Measurements from ENCODE around the gene IKZF5.

The IKZF5 gene

GRCh38 chr10:122983898-122984297, 24.7 kb downstream of the IKZF5 start:
- no peak for DNase-seq

DNA sequence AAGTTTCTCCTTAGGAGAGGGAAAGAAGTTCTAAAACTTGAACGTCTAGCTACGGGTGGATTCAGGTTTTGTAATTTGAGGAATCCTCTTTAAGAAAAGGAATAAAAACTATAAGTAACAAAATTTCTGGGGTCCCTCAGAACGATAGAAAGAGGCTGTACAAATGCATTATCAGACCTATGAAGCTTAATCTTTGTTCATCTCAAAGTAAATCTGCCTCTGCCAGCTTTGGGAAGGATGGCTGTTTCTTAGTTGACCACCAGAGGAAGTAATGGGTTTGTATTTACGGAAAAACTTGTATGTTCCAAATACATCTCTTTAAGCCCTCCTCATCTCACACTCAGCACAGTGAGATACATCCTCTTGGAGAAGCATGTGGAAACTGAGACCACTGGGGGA, 27.5 kb downstream of the IKZF5 start:
- DNase-seq: no peak

GRCh38 chr10:122980209-122981065, 28.2 kb downstream of the IKZF5 start, which contains the start of gene PSTK:
Gene PSTK (plus strand): TSS chr10:122980401. CDS start chr10:122980480, 79 bp downstream.
- DNase-seq: peak; percentile 100

GRCh38 chr10:122974543-122975064, 34.0 kb downstream of the IKZF5 start:
- DNase-seq: no peak

GRCh38 chr10:122974023-122974422, 34.6 kb downstream of the IKZF5 start:
- no peak for DNase-seq

GRCh38 chr10:122968698-122969097, 39.9 kb downstream of the IKZF5 start:
- no peak for DNase-seq

- no peak for DNase-seq
These were observed 41.7 kb downstream of the IKZF5 start for GRCh38 chr10:122966879-122967278.

DNA sequence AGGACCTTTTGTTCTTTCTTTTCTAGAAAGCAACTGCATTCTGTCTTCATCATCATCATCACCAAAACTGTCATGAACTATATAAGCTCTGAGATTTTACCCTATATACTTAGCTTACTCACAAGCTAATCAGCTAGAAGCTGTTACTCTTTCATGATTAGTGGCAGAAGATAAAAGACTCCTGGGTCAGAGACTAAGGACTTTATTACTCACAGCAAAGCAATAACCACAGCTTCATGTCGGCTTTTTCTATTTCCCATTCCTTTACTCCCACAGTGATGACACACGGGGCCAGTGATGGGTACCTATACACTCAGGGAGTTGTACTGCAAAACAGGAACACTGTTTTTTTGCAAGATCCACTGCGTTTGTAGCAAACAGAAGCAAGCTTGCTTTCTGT, 46.2 kb downstream of the IKZF5 start:
- DNase-seq: no peak

GRCh38 chr10:122957474-122957873, 51.1 kb downstream of the IKZF5 start:
- no peak for DNase-seq

DNA sequence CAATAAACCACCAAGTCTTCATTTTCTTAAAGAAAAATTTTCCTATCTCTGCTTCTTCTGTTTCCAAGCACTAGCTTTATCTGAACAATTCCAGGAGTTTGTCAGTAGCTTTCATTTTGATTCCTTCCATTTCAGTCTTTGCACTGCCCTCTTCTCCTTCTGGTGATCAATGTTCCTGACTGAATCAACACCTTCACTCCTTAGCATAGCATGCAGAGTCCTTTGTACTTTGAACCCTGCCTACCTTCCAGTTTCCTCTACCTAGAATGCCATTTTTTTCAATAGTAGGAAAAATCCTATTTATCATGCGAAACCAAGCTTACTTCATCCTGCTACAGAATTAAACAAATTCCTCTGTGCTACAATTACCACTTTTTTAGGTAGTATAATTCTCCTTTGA, 52.7 kb downstream of the IKZF5 start:
- no peak for DNase-seq

DNA sequence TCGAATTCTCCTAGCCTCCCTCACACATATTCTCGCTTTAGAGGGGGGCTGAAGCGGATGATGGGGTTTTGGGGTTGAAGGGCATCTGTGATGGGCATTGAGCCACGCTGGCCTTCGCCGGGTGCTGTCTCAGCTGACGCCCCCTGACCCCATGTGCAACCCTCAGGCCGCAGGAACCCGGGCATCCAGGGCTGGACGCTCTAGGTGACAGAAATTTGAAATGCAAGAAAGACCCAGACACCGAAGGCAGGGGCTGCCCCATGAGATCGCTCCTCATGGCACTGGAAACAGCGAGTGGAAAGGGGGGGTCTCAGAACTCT, 53.9 kb downstream of the IKZF5 start:
- DNase-seq: no peak

DNA sequence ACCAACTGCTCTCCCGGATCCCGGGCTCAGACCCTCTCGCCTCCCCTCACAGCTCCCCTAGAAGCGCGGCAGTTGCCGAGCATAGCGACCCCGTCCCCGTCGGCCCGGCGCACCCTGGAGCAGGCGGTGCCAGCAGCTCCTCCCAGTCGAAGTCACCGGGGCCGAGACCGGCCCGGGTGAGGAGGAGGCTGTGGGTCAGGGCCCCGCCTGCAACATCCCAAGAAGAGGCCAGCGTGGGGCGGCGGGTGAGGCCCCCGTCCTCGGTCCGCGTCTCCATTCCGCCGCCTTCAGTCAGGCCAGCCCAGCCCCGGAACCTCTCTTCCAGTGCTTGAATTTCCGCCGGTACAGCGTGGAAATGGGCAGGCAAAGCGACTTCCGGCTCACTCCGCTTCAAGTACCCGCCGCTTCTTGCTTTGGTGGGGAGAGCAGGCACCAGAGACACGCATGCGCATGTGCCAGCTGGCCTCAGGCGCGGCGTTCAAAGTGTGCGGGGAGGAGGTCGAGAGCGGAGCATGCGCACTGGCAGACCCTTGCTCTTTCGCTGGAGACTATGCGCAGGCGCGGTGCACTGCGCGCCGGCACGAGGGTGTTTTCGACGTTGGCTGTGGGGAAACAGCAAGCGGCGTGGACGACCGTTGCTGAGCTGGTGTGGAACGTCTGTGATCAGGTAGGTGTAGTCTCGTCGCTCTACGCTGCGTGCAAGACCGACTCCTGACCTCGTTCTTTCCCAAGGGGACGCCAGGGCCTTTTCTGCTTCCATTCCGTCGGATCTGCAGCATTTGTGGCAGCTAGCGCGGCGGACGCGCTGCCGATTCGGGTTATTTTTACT, 54.5 kb downstream of the IKZF5 start, which contains the start of gene C10orf88:
C10orf88 (minus strand) TSS at position 326 of the 829 bp plus-strand sequence; CDS start at position 277, 49 bp downstream.
- DNase-seq: peak; percentile 91

GRCh38 chr10:122949296-122949695, 59.3 kb downstream of the IKZF5 start:
- no peak for DNase-seq
